Amniotic stem cell (primary cell): ENCODE measurements around the gene ATP6V1A.
"Not testable (repeated sequence)": the region's sequence is repeated elsewhere in the genome, so short reads cannot be mapped to it uniquely, and the experiment has no call there.

Source experiments
- DNase-seq: peaks from one replicate; lab custom pipeline; 2025; lab: John Stamatoyannopoulos, UW

Gene ATP6V1A

DNA sequence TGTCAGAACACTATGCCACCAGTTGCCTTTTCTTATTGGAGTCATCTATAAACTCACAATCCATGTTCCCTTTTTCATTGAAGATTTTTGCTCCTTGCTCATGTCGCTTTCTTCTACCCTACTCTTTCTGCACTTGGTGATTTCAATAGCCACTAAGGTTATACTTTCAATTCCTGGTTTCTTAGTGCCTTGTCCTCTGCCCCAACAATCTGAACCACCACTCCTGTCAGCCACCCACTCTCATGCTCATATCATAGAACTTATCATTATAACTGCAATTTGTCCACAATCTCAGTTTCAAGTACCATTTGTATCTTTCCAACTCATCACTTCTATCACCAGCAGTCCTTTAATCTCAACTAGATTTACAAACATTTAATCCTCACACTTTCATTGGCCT is 81.8 kb downstream of the ATP6V1A start:
- no peak for DNase-seq

DNA sequence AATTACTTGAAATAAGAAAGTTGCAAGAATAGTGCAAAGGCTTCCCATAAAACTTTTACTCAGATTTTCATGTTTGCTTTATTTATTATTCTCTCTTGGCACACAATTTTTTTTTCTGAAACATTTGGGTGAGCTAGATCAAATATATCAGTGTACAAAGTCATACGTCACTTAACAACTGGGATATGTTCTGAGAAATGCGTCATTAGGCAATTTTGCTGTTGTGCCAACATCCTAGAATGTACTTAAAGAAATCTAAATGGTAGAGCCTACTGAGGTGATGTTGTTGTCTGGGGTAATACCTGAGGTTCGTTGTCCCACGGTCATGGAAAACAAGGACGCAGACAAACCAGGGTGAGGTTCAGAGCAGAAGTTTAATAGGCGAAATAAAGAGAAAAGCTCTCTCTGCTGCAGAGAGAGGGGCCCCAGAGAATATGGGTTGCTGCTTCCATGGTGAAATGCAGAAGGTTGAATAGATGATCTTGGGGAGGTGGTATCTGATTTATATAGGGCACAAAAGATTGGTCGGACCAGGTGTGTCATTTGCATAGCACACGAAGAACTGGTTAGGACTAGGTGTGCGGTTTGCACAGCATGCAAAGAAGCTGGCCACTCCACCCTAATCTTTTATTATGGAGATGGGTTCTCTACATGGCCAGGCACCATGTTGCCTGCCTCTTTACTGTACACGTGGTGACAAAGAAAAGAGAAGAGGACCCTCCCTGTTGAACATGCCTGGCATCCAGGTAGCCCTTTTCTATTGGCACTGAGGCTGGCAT is 82.9 kb downstream of the ATP6V1A start:
- no peak for DNase-seq

DNA sequence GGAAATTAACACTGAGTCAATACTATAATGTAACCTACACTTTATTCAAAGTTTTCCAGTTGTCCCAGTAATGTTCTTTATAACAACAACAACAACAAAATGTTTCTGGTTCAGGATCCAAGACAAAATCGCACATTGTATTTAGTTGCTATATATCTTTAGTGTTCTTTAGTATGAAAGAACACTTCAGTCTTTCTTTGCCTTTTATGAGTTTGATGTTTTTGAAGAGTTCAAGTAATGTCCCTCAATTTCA is 84.2 kb downstream of the ATP6V1A start:
- no peak for DNase-seq

DNA sequence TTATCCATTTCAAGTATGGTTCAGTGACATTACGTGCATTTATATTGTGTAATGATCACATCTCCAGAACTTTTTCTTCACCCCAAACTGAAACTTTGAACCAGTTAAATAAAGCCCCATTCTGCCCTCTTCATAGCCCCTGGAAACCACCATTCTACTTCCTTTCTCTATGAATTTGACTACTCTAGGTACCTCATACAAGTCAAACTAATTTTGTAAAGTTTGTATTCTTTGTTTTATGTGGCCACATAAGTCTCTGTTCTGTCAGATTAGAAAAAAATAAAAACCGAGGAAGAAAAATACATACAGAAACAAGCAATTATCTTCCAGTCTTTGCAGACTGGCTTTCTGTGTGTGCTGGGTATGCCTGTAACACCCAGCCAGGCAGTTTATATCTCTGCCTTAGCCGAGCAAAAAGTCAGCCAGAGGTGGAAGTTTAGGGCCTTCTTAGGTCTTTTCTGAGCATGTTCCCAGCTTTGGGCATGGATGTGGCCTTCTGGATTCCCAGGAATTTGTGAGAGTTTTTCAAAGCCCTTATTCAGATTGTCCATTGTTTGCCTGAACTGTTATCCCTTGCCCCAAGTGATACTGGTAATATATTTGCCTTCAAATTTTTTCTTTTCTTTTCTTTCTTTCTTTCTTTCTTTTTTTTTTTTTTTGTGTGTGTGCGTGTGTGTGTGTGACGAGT is 85.8 kb downstream of the ATP6V1A start:
- DNase-seq, result no peak

DNA sequence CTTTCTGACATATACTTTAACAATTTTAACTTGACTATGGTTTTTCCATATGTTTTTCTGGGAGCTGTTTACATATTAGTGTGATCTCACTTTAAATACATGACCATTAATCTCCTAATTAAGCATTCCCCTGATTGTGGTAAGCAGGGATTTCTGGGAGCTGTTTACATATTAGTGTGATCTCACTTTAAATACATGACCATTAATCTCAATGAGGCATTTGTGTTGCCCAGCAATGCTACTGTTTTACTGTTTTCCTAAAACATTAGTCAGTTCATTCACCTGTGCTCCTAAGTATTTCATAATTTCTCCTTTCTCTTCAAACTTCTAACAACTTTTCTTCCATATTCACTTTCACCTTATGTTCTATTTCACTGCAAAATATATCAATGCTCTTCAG is 88.1 kb downstream of the ATP6V1A start:
- no peak for DNase-seq

DNA sequence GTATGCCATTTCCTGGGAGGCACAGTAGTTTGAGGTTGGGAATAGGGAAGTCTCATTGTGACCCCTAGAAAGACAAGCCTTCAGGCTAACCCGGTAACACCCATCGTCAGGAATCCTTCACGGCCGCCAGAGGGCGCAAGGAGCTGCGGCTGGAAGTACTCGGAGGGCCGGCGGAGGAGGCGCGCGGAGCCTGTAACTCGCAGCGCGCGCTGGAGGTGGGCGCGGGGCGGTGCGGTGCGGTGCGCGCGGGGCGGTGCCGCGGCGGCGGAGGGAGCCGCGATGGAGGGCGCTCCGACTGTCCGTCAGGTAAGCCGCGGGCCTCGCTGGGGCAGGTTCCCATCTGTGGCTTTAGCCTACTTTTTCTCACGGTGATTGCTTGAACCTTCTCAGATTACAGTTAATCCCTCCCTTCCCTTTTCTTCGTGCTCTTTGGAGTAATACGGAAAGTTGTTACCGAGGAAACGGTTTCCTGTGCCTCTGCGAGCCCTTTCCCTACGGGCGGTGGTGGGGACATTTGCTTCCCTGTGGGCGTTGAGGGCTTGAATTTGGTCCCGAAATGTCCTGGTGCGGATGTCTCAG is 91.9 kb downstream of the ATP6V1A start, which contains the start of gene GRAMD1C:
GRAMD1C (plus strand) TSS at position 158 of the 579 bp plus-strand sequence; CDS start at position 280, 122 bp downstream.
- peak; percentile 81 for DNase-seq

DNA sequence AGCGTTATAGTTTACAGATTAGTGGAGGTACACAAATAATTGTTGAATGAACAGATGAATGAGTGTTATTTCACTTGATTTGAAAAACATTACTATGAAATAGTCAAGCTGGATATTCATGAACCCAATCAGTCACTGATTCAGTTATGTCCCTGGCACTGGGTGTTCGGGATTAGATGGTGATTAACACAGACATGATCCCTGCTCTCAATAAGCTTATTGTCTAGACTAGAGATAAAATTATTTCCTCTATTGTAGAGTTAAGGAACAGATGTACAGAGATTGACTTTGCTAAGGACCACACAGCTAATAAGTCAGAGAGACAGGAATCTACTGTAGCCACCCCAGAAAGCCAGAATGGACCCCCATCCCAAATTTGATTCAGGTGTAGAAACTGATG is 92.7 kb downstream of the ATP6V1A start:
- no peak for DNase-seq

DNA sequence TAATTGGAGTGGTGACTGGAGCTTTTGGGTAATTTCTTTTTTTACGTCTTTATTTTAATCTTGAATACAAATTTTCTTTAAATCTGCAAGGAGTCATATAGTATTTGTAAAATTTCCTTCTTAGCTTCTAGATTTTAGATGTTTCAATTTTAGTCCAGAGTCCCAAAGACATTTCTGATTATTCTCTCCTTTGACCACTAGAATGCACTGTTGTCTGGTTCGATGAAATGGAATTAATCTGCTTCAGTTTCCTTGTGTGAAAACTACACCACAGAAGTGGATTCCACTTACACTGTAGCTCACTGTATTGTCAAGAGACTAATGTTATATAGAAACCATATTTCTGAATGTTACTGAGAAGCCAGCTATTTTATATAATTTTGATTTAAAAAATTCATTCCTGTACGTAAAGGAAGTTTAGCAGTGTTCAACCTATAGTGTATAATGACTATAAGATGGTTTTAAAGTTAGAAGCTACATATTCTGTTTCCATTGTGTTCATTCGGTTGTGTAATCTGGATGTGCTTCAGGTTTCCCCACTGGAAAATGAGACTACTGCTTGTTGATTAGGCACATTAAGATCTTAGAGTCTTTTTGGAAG is 97.9 kb downstream of the ATP6V1A start:
- no peak for DNase-seq

DNA sequence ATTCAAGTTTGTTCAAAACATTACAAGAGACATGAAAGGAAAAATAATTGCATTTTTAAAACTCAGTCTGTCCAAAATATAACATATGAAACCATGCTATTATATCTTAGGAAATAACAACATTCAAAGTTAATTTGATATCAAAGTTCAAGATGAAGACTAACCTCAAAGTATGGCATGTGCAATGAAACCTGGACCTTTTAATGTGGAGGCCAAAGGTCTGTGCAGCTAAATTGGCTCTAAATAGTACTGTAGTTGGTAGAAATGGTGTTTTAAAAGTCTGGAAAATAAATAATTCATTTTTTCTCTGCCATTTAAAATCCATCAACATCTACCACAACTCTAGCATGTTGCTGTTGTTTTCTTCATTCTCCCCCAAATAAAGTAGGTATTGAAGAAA is 100.4 kb downstream of the ATP6V1A start:
- DNase-seq, result no peak

DNA sequence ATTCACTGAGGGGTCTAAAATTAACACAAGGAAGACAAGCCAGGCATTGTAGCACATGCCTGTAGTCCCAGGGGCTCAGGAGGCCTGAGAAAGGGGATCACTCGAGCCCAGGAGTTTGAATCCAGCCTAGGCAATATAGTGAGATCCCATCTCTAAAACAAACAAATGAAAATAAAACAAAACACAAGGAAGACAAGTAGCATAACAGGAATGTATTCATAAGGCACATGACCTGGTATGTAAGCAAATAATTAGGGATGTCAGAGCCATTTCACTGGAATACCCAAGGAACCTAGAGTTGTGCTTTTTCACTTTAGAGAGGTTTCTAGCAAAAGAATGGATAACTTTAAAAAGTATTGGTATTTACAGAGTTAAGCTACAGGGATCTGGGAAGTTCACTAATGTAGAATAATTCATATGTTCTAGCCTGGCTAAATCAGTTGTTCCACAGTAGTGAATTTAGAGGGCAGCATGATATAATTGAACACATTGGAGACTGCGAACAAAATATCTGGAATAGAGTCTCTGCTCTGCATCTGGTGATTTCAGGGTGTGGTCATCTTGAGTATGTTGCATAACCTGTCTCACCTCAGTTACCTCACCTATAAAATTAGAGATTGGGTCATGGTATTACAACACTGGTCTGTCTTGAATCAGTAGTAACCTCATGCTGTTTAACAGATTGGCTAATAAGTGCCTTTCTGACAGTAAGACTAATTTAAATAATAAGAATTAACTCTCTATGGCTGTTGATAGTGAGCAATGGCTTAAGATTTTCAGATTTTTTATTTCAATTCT is 101.0 kb downstream of the ATP6V1A start:
- no peak for DNase-seq

DNA sequence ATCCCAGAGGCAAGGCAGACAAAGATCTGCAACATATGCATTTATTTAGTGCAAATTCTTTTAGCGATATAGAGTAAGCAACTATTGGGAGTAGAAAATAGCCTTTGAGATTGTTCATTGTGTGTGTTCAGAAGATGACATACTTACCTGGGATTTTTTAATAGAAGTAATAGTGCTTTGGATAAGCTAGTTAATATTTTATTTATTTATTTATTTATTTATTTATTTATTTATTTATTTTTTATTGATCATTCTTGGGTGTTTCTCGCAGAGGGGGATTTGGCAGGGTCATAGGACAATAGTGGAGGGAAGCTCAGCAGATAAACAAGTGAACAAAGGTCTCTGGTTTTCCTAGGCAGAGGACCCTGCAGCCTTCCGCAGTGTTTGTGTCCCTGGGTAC is 102.2 kb downstream of the ATP6V1A start:
- DNase-seq, result not testable (repeated sequence)

DNA sequence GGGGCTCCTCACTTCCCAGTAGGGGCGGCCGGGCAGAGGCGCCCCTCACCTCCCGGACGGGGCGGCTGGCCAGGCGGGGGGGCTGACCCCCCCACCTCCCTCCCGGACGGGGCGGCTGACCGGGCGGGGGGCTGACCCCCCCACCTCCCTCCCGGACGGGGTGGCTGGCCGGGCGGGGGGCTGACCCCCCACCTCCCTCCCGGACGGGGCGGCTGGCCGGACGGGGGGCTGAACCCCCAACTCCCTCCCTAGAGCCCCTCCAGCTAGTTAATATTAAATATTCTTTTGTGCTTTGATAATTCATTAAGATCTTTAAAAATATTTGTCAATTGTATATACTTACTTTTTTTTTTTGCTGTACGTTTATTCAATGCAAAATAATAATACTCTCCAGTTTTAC is 103.0 kb downstream of the ATP6V1A start:
- not testable (repeated sequence) for DNase-seq

DNA sequence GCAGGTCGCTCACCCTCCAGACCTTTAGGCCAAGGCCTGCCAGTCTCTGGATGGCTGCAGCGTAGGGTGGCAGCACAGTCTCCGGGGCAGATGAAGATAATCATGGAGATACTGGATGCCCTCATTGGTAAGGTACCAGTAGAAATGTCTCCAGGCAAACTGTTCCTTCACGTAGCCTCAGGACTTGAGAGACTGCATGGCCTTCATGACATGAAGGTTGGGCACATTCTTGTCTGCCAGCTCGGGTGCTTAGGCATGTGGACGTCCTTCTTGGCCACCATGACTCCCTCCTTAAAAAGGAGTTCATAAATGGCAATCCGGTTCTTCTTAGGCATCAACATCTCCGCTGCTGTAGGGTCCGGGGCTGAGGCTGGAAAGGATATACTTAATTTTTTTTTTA is 103.6 kb downstream of the ATP6V1A start:
- DNase-seq, result not testable (repeated sequence)

DNA sequence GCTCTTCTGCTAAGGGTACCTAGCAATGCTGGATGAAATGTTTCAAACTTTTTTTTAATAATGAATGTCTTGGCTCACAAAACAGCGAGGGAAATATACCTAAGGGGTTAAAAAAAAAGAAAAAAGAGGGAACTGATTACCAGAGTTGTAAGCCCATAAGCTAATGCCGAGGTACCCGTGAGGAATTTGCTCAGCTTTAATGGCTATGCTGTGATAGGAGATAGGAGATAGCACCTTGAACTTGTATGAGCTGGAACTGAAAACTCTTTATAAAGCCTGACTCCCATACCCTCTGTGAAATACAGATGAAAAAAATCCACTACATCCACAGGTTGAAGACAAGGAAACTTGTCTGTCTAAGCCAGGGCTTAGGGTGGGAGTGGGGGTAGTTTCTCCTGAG is 105.7 kb downstream of the ATP6V1A start:
- DNase-seq, result no peak
